GM12874 (cell line): ENCODE data around the gene PSMC1.

Experiments used
- TF ChIP-seq, protein P1 (sequence below): IDR thresholded peaks from 2 replicates; pipeline ENCODE4 v1.5.1; 2011; ENCODE audit warnings: low read depth, mild to moderate bottlenecking, control low read depth, low read length, moderate library complexity; ENCODE audit not compliant: insufficient read depth

PSMC1 gene

DNA sequence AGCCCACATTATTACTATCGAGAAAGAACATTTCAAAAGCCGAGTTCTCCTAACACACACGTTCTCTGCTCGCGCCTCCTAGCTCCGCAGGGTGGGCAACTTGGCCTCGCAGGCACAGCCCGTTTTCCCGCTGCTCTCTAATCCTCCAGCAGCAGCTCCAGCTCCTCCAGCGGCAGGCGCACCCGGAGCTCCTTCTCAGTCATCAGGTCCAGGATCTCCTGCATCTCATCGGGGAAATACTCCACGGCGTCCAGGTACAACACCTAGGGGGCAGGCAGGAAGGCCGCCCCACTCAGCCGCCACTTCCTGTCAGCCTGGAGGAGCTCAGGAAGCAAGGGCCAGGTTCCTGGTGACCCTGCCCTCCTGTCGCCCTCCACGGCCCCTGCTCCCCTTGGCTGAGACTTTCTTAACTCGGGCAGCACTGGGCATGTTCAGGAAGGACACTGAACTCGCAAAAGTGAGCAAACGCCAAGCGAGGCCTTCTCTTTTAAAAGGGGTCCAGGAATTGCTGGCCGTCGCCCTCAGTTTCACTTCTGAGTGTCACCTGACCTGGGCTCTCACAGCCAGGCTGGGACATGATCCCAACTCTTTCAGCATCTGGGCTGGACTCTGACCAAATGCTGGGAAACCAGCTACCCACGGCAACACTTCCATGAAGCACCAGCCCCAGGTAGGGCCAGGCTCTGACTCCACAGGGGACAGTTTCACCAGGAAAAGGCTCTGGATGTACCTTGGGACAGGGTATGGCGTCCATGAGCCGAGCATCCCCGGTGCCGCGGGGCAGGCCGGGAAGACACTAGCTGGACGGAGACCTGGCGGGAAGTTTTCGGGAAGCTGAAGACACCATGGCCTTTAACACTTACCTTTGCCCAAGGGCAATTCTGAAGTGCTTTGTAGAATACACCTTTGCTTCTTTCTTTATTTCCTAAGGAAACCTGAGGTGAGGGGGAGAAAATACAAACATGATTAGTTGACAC, 22.1 kb downstream of the PSMC1 start:
- TF ChIP-seq, protein P1, sequence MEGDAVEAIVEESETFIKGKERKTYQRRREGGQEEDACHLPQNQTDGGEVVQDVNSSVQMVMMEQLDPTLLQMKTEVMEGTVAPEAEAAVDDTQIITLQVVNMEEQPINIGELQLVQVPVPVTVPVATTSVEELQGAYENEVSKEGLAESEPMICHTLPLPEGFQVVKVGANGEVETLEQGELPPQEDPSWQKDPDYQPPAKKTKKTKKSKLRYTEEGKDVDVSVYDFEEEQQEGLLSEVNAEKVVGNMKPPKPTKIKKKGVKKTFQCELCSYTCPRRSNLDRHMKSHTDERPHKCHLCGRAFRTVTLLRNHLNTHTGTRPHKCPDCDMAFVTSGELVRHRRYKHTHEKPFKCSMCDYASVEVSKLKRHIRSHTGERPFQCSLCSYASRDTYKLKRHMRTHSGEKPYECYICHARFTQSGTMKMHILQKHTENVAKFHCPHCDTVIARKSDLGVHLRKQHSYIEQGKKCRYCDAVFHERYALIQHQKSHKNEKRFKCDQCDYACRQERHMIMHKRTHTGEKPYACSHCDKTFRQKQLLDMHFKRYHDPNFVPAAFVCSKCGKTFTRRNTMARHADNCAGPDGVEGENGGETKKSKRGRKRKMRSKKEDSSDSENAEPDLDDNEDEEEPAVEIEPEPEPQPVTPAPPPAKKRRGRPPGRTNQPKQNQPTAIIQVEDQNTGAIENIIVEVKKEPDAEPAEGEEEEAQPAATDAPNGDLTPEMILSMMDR = no peak

GRCh38 chr14:90280096-90280495, 23.7 kb downstream of the PSMC1 start:
- TF ChIP-seq, protein P1 = no peak

DNA sequence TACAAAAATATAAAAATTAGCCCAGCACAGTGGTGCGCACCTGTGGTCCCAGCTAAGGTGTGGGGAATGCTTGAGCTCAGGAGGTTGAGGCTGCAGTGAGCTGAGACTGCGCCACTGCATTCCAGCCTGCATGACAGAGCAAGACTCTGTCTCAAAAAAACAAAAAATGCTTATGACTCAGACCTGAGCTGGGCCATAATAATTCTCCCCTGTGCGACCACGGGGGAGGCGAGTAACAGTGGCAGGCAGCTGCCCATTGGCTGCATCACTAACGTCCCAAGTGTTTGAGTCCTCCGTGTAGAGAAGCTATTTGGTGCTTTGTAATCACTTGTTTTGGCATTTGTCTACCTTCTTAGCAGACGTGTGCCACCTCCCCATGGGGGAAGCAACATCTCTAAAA, 24.9 kb downstream of the PSMC1 start:
- TF ChIP-seq, protein P1 = no peak

GRCh38 chr14:90281756-90282155, 25.4 kb downstream of the PSMC1 start:
- TF ChIP-seq, protein P1 = no peak

DNA sequence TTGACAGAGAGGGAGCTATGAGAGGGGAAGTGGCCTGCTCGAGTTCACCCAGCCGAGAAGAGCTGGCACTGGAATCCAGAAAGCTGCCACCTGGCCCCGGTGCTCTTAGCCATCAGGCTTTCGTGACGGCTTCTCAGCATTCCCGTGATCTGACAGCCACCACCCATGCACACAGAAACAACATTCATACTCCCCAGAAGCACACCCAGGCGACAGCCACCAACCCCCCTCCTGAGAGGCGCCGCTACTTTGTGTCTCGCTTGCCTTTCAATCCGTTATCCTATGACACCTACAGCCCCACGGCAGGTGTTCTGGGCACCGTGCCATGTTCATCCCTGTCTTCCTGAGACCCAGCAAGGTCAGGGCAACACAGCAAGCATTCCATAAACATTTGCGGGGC, 31.4 kb downstream of the PSMC1 start:
- TF ChIP-seq, protein P1 = no peak

- TF ChIP-seq, protein P1 = no peak
Measured at GRCh38 chr14:90288651-90289355, 32.5 kb downstream of the PSMC1 start.

GRCh38 chr14:90290337-90291011, 34.1 kb downstream of the PSMC1 start:
- TF ChIP-seq, protein P1 = no peak
